LNCaP clone FGC (cell line): ENCODE data around the gene OPRL1.

Experiments
- DNase-seq: peaks from one replicate; pipeline ENCODE4 v3.0.0-alpha.2; 2011; ENCODE audit warnings: low read depth
- H3K4me3 ChIP-seq: 2 replicates; pipeline ENCODE4 v1.5.1; 2011; ENCODE audit warnings: mild to moderate bottlenecking, low read depth, low read length, control low read depth
- TF ChIP-seq, protein P1 (sequence below): IDR thresholded peaks from 2 replicates; pipeline ENCODE4 v1.5.1; 2012; ENCODE audit warnings: mild to moderate bottlenecking; ENCODE audit not compliant: control insufficient read depth, insufficient read depth; ENCODE audit errors: extremely low read depth

Gene OPRL1

GRCh38 chr20:64038565-64039292 lies 41.2 kb upstream of the OPRL1 start:
- peak overlapping the region; percentile 43 for H3K4me3 ChIP-seq
- TF ChIP-seq, protein P1, sequence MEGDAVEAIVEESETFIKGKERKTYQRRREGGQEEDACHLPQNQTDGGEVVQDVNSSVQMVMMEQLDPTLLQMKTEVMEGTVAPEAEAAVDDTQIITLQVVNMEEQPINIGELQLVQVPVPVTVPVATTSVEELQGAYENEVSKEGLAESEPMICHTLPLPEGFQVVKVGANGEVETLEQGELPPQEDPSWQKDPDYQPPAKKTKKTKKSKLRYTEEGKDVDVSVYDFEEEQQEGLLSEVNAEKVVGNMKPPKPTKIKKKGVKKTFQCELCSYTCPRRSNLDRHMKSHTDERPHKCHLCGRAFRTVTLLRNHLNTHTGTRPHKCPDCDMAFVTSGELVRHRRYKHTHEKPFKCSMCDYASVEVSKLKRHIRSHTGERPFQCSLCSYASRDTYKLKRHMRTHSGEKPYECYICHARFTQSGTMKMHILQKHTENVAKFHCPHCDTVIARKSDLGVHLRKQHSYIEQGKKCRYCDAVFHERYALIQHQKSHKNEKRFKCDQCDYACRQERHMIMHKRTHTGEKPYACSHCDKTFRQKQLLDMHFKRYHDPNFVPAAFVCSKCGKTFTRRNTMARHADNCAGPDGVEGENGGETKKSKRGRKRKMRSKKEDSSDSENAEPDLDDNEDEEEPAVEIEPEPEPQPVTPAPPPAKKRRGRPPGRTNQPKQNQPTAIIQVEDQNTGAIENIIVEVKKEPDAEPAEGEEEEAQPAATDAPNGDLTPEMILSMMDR = peak; percentile 80
- peak; percentile 37 for DNase-seq

DNA sequence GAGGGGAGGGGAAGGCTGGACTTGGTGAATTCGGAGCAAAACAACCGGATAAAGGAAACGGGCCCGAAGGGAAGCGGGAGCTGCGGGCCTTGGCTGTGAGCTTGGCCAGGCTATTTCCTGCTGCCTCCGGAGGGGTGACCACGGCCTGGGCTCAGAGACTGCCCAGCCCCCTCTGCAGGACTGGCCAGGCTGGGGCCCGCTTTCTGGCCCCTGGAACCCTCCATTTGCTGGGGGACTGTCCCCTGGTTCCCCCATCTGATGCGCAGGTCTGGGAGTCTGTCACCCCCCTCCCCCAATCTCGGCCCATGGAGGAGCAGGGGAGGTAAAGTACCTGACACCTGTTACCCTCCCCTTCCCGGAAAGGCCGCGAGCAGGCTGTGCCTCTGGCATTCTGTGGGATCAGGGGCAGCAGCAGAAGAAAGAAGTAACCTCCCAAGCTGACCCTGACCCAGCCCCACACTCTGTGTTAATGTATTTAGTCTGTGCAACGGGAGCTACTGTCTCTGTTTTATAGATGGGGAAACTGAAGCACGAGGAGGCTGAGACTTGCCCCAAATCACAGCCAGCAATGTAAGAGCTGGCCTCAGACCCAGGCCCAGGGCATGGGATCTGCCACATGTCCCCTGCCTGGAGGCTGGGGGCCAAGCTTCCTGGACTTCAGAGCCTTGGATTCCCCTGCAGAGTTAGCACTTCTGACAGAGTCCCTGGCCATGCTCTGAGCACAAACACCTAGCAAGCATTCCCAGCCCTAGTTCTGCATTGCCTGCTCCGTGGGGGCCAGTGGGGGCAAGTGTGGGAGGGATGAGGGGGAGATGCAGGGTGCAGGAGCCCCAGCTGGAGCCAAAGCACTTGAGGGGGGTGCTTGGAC lies 40.4 kb upstream of the OPRL1 start:
- TF ChIP-seq, protein P1 = no peak
- peak overlapping the region; percentile 43 for H3K4me3 ChIP-seq
- DNase-seq = no peak

DNA sequence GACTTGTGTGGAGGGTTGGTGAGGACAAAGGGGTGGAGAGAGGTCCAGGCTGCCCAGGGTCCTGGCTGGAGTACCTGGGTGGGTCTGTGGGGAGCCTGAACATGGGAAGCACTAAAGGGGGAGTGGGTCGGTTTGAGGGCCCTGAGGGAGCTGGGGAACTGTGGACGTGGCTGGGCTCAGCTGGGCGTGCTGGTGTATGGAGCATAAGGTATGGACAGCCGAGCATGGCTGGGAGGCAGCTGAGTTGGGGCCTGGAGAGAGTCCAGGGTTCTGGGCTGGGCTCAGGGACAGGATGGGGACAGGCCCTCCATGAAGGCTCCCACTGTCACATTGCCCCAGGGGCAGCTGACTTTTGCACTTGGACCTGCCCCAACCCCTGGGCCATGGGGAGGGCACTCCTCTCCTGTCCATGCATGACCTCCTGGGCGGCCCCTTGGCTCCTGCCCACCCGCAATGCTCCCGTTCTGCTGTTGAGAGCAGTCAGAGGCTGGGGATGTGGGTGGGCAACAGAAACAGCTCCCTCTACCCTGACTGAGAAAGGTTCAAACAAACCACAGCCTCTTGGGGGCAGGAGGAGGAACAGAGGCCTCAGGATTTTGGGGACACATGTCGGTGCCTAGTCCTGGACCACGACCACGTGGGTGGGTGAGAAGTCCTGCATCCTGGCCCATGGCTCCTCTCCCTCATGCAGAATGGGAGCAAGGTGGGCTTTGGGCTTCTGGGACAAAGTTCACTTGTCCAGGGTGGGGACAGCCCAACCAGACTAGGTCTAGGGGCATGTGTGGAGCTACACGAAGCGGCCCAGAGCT lies 39.4 kb upstream of the OPRL1 start:
- H3K4me3 ChIP-seq = no peak overlapping the region
- TF ChIP-seq, protein P1 = no peak
- no peak for DNase-seq

- DNase-seq = no peak
- TF ChIP-seq, protein P1 = no peak
Measured at GRCh38 chr20:64041040-64041780, 38.7 kb upstream of the OPRL1 start.

DNA sequence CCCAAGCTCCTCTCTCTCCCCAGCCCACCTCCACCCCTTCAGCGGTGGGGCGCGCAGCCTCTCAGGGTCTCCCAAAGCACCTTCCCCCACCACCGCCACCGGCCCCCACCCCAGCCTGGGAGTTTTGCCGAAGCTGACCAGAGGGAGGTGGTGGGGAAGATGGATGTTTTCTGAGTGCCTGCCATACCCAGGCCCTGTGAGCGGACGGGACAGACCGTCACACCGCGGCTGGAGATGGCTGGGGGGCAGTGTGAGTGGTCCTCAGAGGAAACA lies 38.2 kb upstream of the OPRL1 start:
- DNase-seq = no peak
- no peak overlapping the region for H3K4me3 ChIP-seq
- TF ChIP-seq, protein P1 = no peak

More at GRCh38 chr20:64041040-64041780, 38.7 kb upstream of the OPRL1 start:
- H3K4me3 ChIP-seq = no peak overlapping the region
